Mesenchymal stem cell (in vitro differentiated cells and primary cell): ENCODE results near the gene TAF11L12.
A peak's percentile ranks its signal among the peaks of the same experiment; 100 is the strongest.

Source experiments
- DNase-seq: peaks from one replicate; pipeline ENCODE4 v3.0.0-alpha.2; 2013
- H2AFZ ChIP-seq: one replicate; pipeline ENCODE4 v1.6.1; 2013; ENCODE audit warnings: low read depth, mild to moderate bottlenecking, control low read depth, inconsistent platforms, low read length, moderate library complexity
- H2AK5ac ChIP-seq: 2 replicates; pipeline ENCODE4 v1.6.1; 2013; ENCODE audit warnings: low read length, moderate library complexity, mild to moderate bottlenecking, inconsistent platforms; ENCODE audit not compliant: severe bottlenecking
- H2BK120ac ChIP-seq: one replicate; pipeline ENCODE4 v1.6.1; 2013; ENCODE audit warnings: low read depth, mild to moderate bottlenecking, inconsistent platforms, low read length, moderate library complexity
- H2BK12ac ChIP-seq, 2 experiments: one replicate each; pipeline ENCODE4 v1.6.1; 2013; ENCODE audit warnings: inconsistent platforms in 2 of 2, low read length in 2 of 2, mild to moderate bottlenecking in 2 of 2, moderate library complexity in 2 of 2, control low read depth in 1 of 2
- H2BK15ac ChIP-seq: one replicate; pipeline ENCODE4 v1.6.1; 2013; ENCODE audit warnings: mild to moderate bottlenecking, low read depth, inconsistent platforms; ENCODE audit not compliant: poor library complexity, severe bottlenecking
- H2BK5ac ChIP-seq: 2 replicates; pipeline ENCODE4 v1.6.1; 2013; ENCODE audit warnings: low read depth, mild to moderate bottlenecking, low read length, control low read depth, inconsistent platforms; ENCODE audit not compliant: poor library complexity, severe bottlenecking
- H3K14ac ChIP-seq, 2 experiments: one replicate each; pipeline ENCODE4 v1.6.1; 2013; ENCODE audit warnings: inconsistent platforms in 2 of 2, low read length in 2 of 2, control low read depth in 1 of 2, mild to moderate bottlenecking in 1 of 2, moderate library complexity in 1 of 2
- H3K18ac ChIP-seq, 2 experiments: one replicate each; pipeline ENCODE4 v1.6.1; 2013; ENCODE audit warnings: inconsistent platforms in 2 of 2, low read length in 2 of 2, control low read depth in 1 of 2, low read depth in 1 of 2, mild to moderate bottlenecking in 1 of 2
- H3K23ac ChIP-seq, 2 experiments: one replicate each; pipeline ENCODE4 v1.6.1; 2013; ENCODE audit warnings: inconsistent platforms in 2 of 2, low read length in 2 of 2, mild to moderate bottlenecking in 2 of 2, moderate library complexity in 2 of 2, control low read depth in 1 of 2
- H3K27ac ChIP-seq: 2 replicates; pipeline ENCODE4 v1.5.1; 2013; ENCODE audit warnings: mild to moderate bottlenecking, moderate library complexity, low read length, control low read depth, inconsistent platforms; ENCODE audit not compliant: poor library complexity, severe bottlenecking
- H3K27me3 ChIP-seq, 2 experiments: 2 replicates each; pipeline versions ENCODE4 v1.6.1 to v1.7.0; 2013; ENCODE audit warnings: low read length in 2 of 2, mild to moderate bottlenecking in 2 of 2, moderate library complexity in 2 of 2, control low read depth in 1 of 2, inconsistent platforms in 1 of 2; ENCODE audit not compliant: control insufficient read depth in 1 of 2, insufficient read depth in 1 of 2
- H3K36me3 ChIP-seq, 2 experiments: 2 replicates each; pipeline versions ENCODE4 v1.6.1 to v1.7.0; 2013; ENCODE audit warnings: low read length in 2 of 2, control low read depth in 1 of 2, inconsistent platforms in 1 of 2, low read depth in 1 of 2, mild to moderate bottlenecking in 1 of 2; ENCODE audit not compliant: insufficient read depth in 2 of 2, control insufficient read depth in 1 of 2
- H3K4ac ChIP-seq, 2 experiments: one replicate each; pipeline ENCODE4 v1.6.1; 2013; ENCODE audit warnings: inconsistent platforms in 2 of 2, low read length in 2 of 2, mild to moderate bottlenecking in 2 of 2, moderate library complexity in 2 of 2, control low read depth in 1 of 2, low read depth in 1 of 2
- H3K4me1 ChIP-seq: 2 replicates; pipeline ENCODE4 v1.6.1; 2013; ENCODE audit warnings: low read depth, low read length, control low read depth; ENCODE audit not compliant: control insufficient read depth, insufficient read depth
- H3K4me2 ChIP-seq: 2 replicates; pipeline ENCODE4 v1.6.1; 2013; ENCODE audit warnings: low read length, mild to moderate bottlenecking, inconsistent platforms; ENCODE audit not compliant: poor library complexity, severe bottlenecking
- H3K4me3 ChIP-seq, 2 experiments: 2 replicates each; pipeline versions ENCODE4 v1.5.1 to v1.7.0; 2013; ENCODE audit warnings: low read length in 2 of 2, mild to moderate bottlenecking in 2 of 2, control low read depth in 1 of 2, low read depth in 1 of 2; ENCODE audit not compliant: insufficient read depth in 1 of 2
- H3K79me1 ChIP-seq: replicated peaks from 2 replicates; pipeline ENCODE4 v1.6.1; 2013; ENCODE audit warnings: mild to moderate bottlenecking, control low read depth, low read length, inconsistent platforms; ENCODE audit not compliant: poor library complexity, severe bottlenecking
- H3K9ac ChIP-seq: 2 replicates; pipeline ENCODE4 v1.7.0; 2013; ENCODE audit warnings: mild to moderate bottlenecking, low read length, moderate library complexity
- H3K9me3 ChIP-seq: 2 replicates; pipeline ENCODE4 v1.7.0; 2013; ENCODE audit warnings: mild to moderate bottlenecking, low read length; ENCODE audit not compliant: control insufficient read depth
- H4K8ac ChIP-seq: one replicate; pipeline ENCODE4 v1.6.1; 2013; ENCODE audit warnings: inconsistent platforms, mild to moderate bottlenecking, low read length, moderate library complexity
- H4K91ac ChIP-seq: one replicate; pipeline ENCODE4 v1.6.1; 2013; ENCODE audit warnings: mild to moderate bottlenecking, low read length, inconsistent platforms
- WGBS: methylation state at CpG from one replicate; pipeline ENCODE4 v1.1.7; 2013; ENCODE audit warnings: mixed read lengths; 5-methylcytosine and 5-hydroxymethylcytosine counted together

Gene TAF11L12

DNA sequence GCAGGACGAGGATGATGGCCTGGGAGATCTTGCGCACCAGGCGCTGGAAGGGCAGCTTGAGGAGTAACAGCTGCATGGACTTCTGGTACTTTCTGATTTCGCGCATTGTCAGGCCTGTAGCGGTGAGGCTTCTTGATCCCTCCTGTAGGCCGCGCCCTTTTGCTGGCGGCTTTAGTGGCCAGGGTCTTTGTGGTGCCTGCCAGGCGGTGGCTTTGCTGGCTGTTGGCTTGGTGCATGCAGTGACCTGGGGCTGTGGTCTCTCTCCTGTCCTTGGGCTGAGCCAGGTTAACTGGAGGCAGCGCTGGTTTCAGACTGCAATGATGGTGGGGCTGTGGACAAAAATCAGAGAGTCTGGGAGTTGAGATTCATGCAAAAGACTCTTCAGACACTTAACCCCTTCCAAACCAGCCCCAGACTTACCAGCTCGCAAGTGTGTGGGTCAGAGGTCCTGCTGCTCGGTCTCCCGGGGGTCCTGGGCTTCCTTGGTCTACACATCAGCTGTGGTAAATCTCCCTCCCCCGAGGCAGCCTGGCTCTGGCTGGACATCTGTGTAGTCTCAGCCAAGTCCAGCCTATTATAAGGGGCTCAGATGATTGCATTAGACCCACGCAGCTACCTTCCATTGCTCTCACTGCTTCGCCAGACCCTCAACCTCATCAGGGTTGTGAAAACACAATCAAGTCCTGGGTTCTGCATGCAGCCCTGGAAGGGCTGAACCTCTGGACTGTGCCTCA lies 4.8 kb downstream of the TAF11L12 start:
- DNase-seq = no peak
- Histone ChIP-seq H2BK12ac (no peak overlapping the region), H2AFZ (no peak overlapping the region), H3K14ac (no peak overlapping the region), H3K27ac (no peak overlapping the region), H3K4me2 (no peak overlapping the region), H3K4me3 (no peak overlapping the region), H3K4me1 (no peaks in the 10 kb centered on the region), H2BK5ac (no peak overlapping the region), H3K18ac (no peak overlapping the region), H3K9ac (no peak overlapping the region), H3K4ac (no peak overlapping the region), H4K8ac (no peak overlapping the region), H3K9me3 (no peaks in the 10 kb centered on the region), H2BK120ac (no peak overlapping the region), H3K27me3 (no peaks in the 10 kb centered on the region), H3K79me1 (no peaks in the 10 kb centered on the region), H2BK15ac (no peak overlapping the region), H3K23ac (no peak overlapping the region), H2AK5ac (no peak overlapping the region), H4K91ac (peak overlapping the region; percentile 39), H3K36me3 (no peaks in the 10 kb centered on the region)
- WGBS = 87% methylated on average over 16 of the region's 17 CpGs

- Histone ChIP-seq H3K27me3 (no peaks in the 10 kb centered on the region), H4K91ac (no peak overlapping the region), H3K79me1 (no peaks in the 10 kb centered on the region), H2BK15ac (no peak overlapping the region), H2BK12ac (no peak overlapping the region), H3K14ac (no peak overlapping the region), H2BK120ac (no peak overlapping the region), H3K23ac (no peak overlapping the region), H3K9ac (no peak overlapping the region), H3K4me1 (no peaks in the 10 kb centered on the region), H3K9me3 (no peaks in the 10 kb centered on the region), H3K4ac (no peak overlapping the region), H3K27ac (no peak overlapping the region), H2BK5ac (no peak overlapping the region), H3K4me2 (no peak overlapping the region), H2AFZ (no peak overlapping the region), H3K36me3 (no peaks in the 10 kb centered on the region), H2AK5ac (no peak overlapping the region), H3K18ac (no peak overlapping the region), H4K8ac (no peak overlapping the region), H3K4me3 (no peak overlapping the region)
- no peak for DNase-seq
- 86% methylated on average over 3 of the region's 3 CpGs for WGBS
Measured at GRCh38 chr5:17619354-17619753, 9.2 kb downstream of the TAF11L12 start.

DNA sequence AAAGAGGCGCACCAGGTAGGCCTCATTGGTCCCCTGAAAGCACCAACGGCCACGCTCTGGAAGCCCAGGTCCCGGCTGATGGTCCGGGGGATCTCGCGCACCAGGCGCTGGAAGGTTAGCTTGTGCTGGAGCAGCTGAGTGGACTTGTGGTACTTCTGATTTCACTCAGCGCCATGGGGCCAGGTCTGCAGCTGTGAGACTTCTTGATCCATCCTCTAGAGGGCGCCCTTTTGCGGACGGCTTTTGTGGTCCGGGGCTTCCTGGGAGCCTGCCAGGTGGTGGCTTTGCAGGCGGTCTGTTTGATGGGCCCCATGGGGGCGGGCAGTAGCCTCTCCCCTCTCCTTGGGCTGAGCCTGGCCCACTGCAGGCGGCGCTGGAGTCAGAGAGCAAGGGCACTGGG lies 10.4 kb downstream of the TAF11L12 start:
- H2BK120ac ChIP-seq = no peak overlapping the region
- no peak overlapping the region for H2AFZ ChIP-seq
- H3K4me1 ChIP-seq = no peaks in the 10 kb centered on the region
- no peak overlapping the region for H3K4me2 ChIP-seq
- H3K36me3 ChIP-seq = no peaks in the 10 kb centered on the region
- no peak overlapping the region for H3K23ac ChIP-seq
- H2BK5ac ChIP-seq = no peak overlapping the region
- H3K9ac ChIP-seq = no peak overlapping the region
- no peak overlapping the region for H2BK15ac ChIP-seq
- no peak overlapping the region for H3K27ac ChIP-seq
- H3K27me3 ChIP-seq = no peaks in the 10 kb centered on the region
- H4K91ac ChIP-seq = no peak overlapping the region
- no peak for DNase-seq
- no peaks in the 10 kb centered on the region for H3K79me1 ChIP-seq
- H4K8ac ChIP-seq = no peak overlapping the region
- H3K9me3 ChIP-seq = no peaks in the 10 kb centered on the region
- no peak overlapping the region for H3K4me3 ChIP-seq
- H2BK12ac ChIP-seq = no peak overlapping the region
- no peak overlapping the region for H3K4ac ChIP-seq
- H3K14ac ChIP-seq = no peak overlapping the region
- H2AK5ac ChIP-seq = no peak overlapping the region
- WGBS = 57% methylated on average over 17 of the region's 17 CpGs
- no peak overlapping the region for H3K18ac ChIP-seq

DNA sequence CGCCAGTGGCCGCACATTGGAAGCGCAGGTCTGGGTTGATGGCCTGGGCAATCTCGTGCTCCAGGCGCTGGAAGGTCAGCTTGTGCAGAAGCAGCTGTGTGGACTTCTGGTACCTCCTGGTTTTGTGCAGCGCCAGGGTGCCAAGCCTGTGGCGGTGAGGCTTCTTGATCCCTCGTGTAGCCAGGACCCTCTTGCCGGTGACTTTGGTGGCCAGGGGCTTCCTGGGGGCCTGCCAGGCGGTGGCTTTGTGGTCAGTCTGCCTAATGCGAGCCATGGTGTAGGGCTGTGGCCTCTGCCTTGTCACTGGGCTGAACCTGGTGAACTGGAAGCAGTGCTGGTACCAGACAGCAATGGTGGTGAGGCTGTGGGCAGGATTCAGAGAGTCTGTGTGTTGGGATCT lies 15.5 kb downstream of the TAF11L12 start:
- no peak overlapping the region for H2BK12ac ChIP-seq
- no peak overlapping the region for H4K91ac ChIP-seq
- H2AK5ac ChIP-seq = no peak overlapping the region
- H3K4me3 ChIP-seq = no peak overlapping the region
- no peak overlapping the region for H3K14ac ChIP-seq
- H3K4me1 ChIP-seq = no peaks in the 10 kb centered on the region
- no peak overlapping the region for H3K4ac ChIP-seq
- no peak overlapping the region for H3K9ac ChIP-seq
- H2BK120ac ChIP-seq = no peak overlapping the region
- no peak overlapping the region for H3K23ac ChIP-seq
- H2BK15ac ChIP-seq = no peak overlapping the region
- no peak overlapping the region for H3K4me2 ChIP-seq
- H3K27ac ChIP-seq = no peak overlapping the region
- 87% methylated on average over 11 of the region's 11 CpGs for WGBS
- no peak overlapping the region for H2BK5ac ChIP-seq
- DNase-seq = no peak
- no peak overlapping the region for H4K8ac ChIP-seq
- H3K18ac ChIP-seq = no peak overlapping the region
- no peak overlapping the region for H2AFZ ChIP-seq
- no peaks in the 10 kb centered on the region for H3K27me3 ChIP-seq
- H3K9me3 ChIP-seq = no peaks in the 10 kb centered on the region
- H3K79me1 ChIP-seq = no peaks in the 10 kb centered on the region
- H3K36me3 ChIP-seq = no peaks in the 10 kb centered on the region
